SK-N-SH treated with all-trans-retinoic acid at 6 μM for 48 hours (cell line): ENCODE data around the gene PCTP.

Source experiments
- ARNTL ChIP-seq: fragments of 450-650 bp; formaldehyde crosslinking; IDR thresholded peaks from 2 replicates; pipeline ENCODE4 v1.5.0; 2020; ENCODE audit warnings: low read depth, mild to moderate bottlenecking, moderate library complexity, borderline replicate concordance
- CREB5 ChIP-seq: fragments of 250-450 bp; sonication (Bioruptor Pico); IDR thresholded peaks from 2 replicates; pipeline ENCODE4 v1.5.1; 2020; ENCODE audit warnings: low read depth, mild to moderate bottlenecking, moderate library complexity
- CSDC2 ChIP-seq: fragments of 250-450 bp; sonication (Bioruptor Pico); IDR thresholded peaks from 2 replicates; pipeline ENCODE4 v1.5.0; 2020; ENCODE audit warnings: mild to moderate bottlenecking, moderate library complexity
- CSRNP3 ChIP-seq: fragments of 250-450 bp; sonication (Bioruptor Pico); IDR thresholded peaks from 2 replicates; pipeline ENCODE4 v1.5.1; 2021; ENCODE audit warnings: mild to moderate bottlenecking, moderate library complexity
- ESRRG ChIP-seq: fragments of 250-450 bp; sonication (Bioruptor Pico); IDR thresholded peaks from 2 replicates; pipeline ENCODE4 v1.6.1; 2021; ENCODE audit warnings: mild to moderate bottlenecking
- PATZ1 ChIP-seq: fragments of 250-450 bp; sonication (Bioruptor Pico); IDR thresholded peaks from 2 replicates; pipeline ENCODE4 v1.8.0; 2020; ENCODE audit warnings: mild to moderate bottlenecking, moderate library complexity, borderline replicate concordance
- PPARA ChIP-seq: fragments of 250-450 bp; sonication (Bioruptor Pico); IDR thresholded peaks from 2 replicates; pipeline ENCODE4 v1.5.0; 2020; ENCODE audit warnings: mild to moderate bottlenecking, borderline replicate concordance
- RARB ChIP-seq: fragments of 250-450 bp; sonication (Bioruptor Pico); IDR thresholded peaks from 2 replicates; pipeline ENCODE4 v1.8.0; 2021; ENCODE audit warnings: mild to moderate bottlenecking, moderate library complexity
- SNAI2 ChIP-seq: fragments of 250-450 bp; sonication (Bioruptor Pico); IDR thresholded peaks from 2 replicates; pipeline ENCODE4 v1.5.0; 2020; ENCODE audit warnings: mild to moderate bottlenecking, moderate library complexity
- TOX ChIP-seq: fragments of 250-450 bp; sonication (Bioruptor Pico); IDR thresholded peaks from 2 replicates; pipeline ENCODE4 v1.8.0; 2021; ENCODE audit warnings: mild to moderate bottlenecking, moderate library complexity, borderline replicate concordance
- ZC3H10 ChIP-seq: fragments of 250-450 bp; sonication (Bioruptor Pico); IDR thresholded peaks from 2 replicates; pipeline ENCODE4 v1.5.1; 2021; ENCODE audit warnings: mild to moderate bottlenecking, moderate library complexity
- ZFP3 ChIP-seq: fragments of 250-450 bp; sonication (Bioruptor Pico); IDR thresholded peaks from 2 replicates; pipeline ENCODE4 v1.5.0; 2020; ENCODE audit warnings: mild to moderate bottlenecking, moderate library complexity
- ZNF565 ChIP-seq: fragments of 450-650 bp; formaldehyde crosslinking; conservative IDR thresholded peaks from 2 replicates; pipeline ENCODE4 v1.5.0; 2020; ENCODE audit warnings: low read depth, mild to moderate bottlenecking, moderate library complexity
- ZNF70 ChIP-seq: fragments of 450-650 bp; formaldehyde crosslinking; IDR thresholded peaks from 2 replicates; pipeline ENCODE4 v1.5.0; 2020; ENCODE audit warnings: mild to moderate bottlenecking, moderate library complexity

GRCh38 chr17:55720919-55721836 lies 29.7 kb upstream of the PCTP start:
- TF ChIP-seq SNAI2 (CRISPR knock-in tag) (no peak), ARNTL (no peak), ZFP3 (CRISPR knock-in tag) (no peak), PPARA (no peak), CSRNP3 (CRISPR knock-in tag) (no peak), ZNF70 (no peak), PATZ1 (CRISPR knock-in tag) (no peak), CREB5 (CRISPR knock-in tag) (no peak), CSDC2 (CRISPR knock-in tag) (no peak), RARB (no peak), ZNF565 (CRISPR knock-in tag) (no peak), ZC3H10 (CRISPR knock-in tag) (no peak), ESRRG (CRISPR knock-in tag) (no peak), TOX (CRISPR knock-in tag) (no peak)
